GM11168 (cell line): ENCODE data around the gene NUP62.

Experiments used
- in situ Hi-C: fragments of 300-500 bp; cut with MboI; formaldehyde crosslinking; loops from one replicate; pipeline ENCODE4 v1.12.0; 2022; ENCODE audit warnings: low sequenced_read_pairs; ENCODE audit not compliant: unreplicated experiment

Gene NUP62

GRCh38 chr19:49908480-49909420, 20.6 kb downstream of the NUP62 start:
- in situ Hi-C loops = no loop called here

- in situ Hi-C loops = no loop called here
Observed at GRCh38 chr19:49907745-49908446, 21.4 kb downstream of the NUP62 start.

- in situ Hi-C loops = no loop called here
Observed at GRCh38 chr19:49906879-49907564, 22.3 kb downstream of the NUP62 start.

- in situ Hi-C loops = no loop called here
Observed at GRCh38 chr19:49904136-49904535, 25.2 kb downstream of the NUP62 start.

GRCh38 chr19:49896863-49897621, 32.3 kb downstream of the NUP62 start, which contains the start of gene IL4I1:
Gene IL4I1, minus strand, starts transcription at chr19:49896887. Its CDS starts 727 bp downstream, at chr19:49896160.
- in situ Hi-C loops = no loop called here

GRCh38 chr19:49895566-49896297, 33.6 kb downstream of the NUP62 start:
- in situ Hi-C loops = no loop called here

- in situ Hi-C loops = no loop called here
Observed at GRCh38 chr19:49894879-49895565, 34.3 kb downstream of the NUP62 start.

GRCh38 chr19:49894011-49894664, 35.2 kb downstream of the NUP62 start:
- in situ Hi-C loops = no loop called here

- in situ Hi-C loops = no loop called here
Observed at GRCh38 chr19:49892716-49893115, 36.6 kb downstream of the NUP62 start.

- in situ Hi-C loops = no loop called here
Observed at GRCh38 chr19:49891393-49891792, 37.9 kb downstream of the NUP62 start.

- in situ Hi-C loops = no loop called here
Observed at GRCh38 chr19:49890349-49891311, 38.7 kb downstream of the NUP62 start.

GRCh38 chr19:49889687-49890348, 39.5 kb downstream of the NUP62 start:
- in situ Hi-C loops = no loop called here

GRCh38 chr19:49889038-49889686, 40.1 kb downstream of the NUP62 start:
- in situ Hi-C loops = no loop called here

GRCh38 chr19:49888510-49888824, 40.8 kb downstream of the NUP62 start:
- in situ Hi-C loops = no loop called here

- in situ Hi-C loops = no loop called here
Observed at GRCh38 chr19:49887665-49888509, 41.4 kb downstream of the NUP62 start.
